AG04450 (cell line): ENCODE data around the gene PGRMC2. TPM values are rescaled to one million over a fixed set of nuclear protein-coding genes. Genes with fewer than 3 reads are reported as not detected.
"Not testable (repeated sequence)": the region's sequence is repeated elsewhere in the genome, so short reads cannot be mapped to it uniquely, and the experiment has no call there.

Experiments
- CTCF ChIA-PET: fragments of 300-600, 350-600 bp; formaldehyde crosslinking; extraction: SDS; loops from one replicate; lab custom pipeline; 2022; ENCODE audit warnings: antibody characterized with exemption, inconsistent platforms; lab: Charles Lee
- POLR2A ChIA-PET: fragments of 350-600 bp; formaldehyde crosslinking; extraction: SDS; loops from one replicate; lab custom pipeline; 2021; ENCODE audit warnings: antibody characterized with exemption, inconsistent platforms; lab: Yijun Ruan, JAX
- DNase-seq: peaks from one replicate; pipeline ENCODE4 v3.0.0-alpha.2; 2011; ENCODE audit warnings: low read depth, low spot score
- H3K27ac ChIP-seq: one replicate; pipeline ENCODE4 v1.5.1; 2012; ENCODE audit warnings: low read depth, low read length, control low read depth
- H3K27me3 ChIP-seq: one replicate; pipeline ENCODE4 v1.6.0; 2012; ENCODE audit warnings: low read length; ENCODE audit not compliant: control insufficient read depth, insufficient read depth
- H3K4me3 ChIP-seq: 2 replicates; pipeline ENCODE4 v1.5.1; 2011; ENCODE audit warnings: mild to moderate bottlenecking, low read depth, low read length, control low read depth
- H3K9me3 ChIP-seq: 2 replicates; pipeline ENCODE4 v1.5.1; 2012; ENCODE audit warnings: low read length; ENCODE audit not compliant: control insufficient read depth, insufficient read depth
- polyA plus RNA-seq: library from polyadenylated mRNA; depleted of rRNA; stranded (reverse); fragments of >200 nt; gene quantifications from 2 replicates; pipeline ENCODE4 v1.2.3, GENCODE V29; 2011
- TF ChIP-seq, protein P1 (sequence below): IDR thresholded peaks from 2 replicates; pipeline ENCODE4 v1.5.1; 2011; ENCODE audit warnings: low read depth, low read length, control low read depth, inconsistent platforms

The PGRMC2 gene
- polyA plus RNA-seq, 1 experiment: 50.9 TPM

GRCh38 chr4:128275346-128275745, 12.3 kb downstream of the PGRMC2 start:
- Histone ChIP-seq H3K4me3 (no peak overlapping the region), H3K27ac (no peak overlapping the region), H3K9me3 (no peaks in the 10 kb centered on the region; the same call in 1 of the 2 replicates), H3K27me3 (no peaks in the 10 kb centered on the region)
- TF ChIP-seq, protein P1, sequence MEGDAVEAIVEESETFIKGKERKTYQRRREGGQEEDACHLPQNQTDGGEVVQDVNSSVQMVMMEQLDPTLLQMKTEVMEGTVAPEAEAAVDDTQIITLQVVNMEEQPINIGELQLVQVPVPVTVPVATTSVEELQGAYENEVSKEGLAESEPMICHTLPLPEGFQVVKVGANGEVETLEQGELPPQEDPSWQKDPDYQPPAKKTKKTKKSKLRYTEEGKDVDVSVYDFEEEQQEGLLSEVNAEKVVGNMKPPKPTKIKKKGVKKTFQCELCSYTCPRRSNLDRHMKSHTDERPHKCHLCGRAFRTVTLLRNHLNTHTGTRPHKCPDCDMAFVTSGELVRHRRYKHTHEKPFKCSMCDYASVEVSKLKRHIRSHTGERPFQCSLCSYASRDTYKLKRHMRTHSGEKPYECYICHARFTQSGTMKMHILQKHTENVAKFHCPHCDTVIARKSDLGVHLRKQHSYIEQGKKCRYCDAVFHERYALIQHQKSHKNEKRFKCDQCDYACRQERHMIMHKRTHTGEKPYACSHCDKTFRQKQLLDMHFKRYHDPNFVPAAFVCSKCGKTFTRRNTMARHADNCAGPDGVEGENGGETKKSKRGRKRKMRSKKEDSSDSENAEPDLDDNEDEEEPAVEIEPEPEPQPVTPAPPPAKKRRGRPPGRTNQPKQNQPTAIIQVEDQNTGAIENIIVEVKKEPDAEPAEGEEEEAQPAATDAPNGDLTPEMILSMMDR: no peak
- ChIA-PET CTCF (interaction anchor here (1.1 kb wide), 1 partner anchor 179 kb away, joined by 4 read pairs; no protein-coding TSS in a partner anchor), POLR2A (no interaction called here)
- DNase-seq: no peak

- DNase-seq: no peak
- no peak overlapping the region for H3K27ac ChIP-seq
Observed at GRCh38 chr4:128271551-128271950, 16.1 kb downstream of the PGRMC2 start.

DNA sequence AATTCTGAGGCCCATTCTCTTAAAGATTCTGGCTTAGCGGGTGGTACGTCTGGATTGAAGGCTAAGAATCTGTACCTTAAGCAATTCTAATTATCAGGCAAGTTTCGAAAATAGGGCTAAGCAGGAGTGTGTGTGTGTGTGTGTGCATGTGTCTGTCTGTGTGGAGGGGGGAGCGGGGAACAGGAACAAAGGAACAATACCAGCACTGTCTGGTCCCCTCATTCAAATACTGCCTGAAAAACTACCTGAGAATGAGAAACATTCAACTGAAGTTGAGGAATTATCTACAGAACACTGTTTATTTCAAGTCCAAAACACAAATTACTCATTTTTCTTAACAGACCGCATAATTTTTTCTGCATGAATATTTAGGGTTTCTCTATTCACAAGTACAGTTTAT, 18.6 kb downstream of the PGRMC2 start:
- no peak for DNase-seq
- TF ChIP-seq, protein P1: no peak
- Histone ChIP-seq H3K9me3 (peaks cover 9% of the 10 kb centered on the region; the same call in 1 of the 2 replicates), H3K4me3 (no peak overlapping the region), H3K27ac (no peak overlapping the region), H3K27me3 (no peaks in the 10 kb centered on the region)
- POLR2A ChIA-PET: no interaction called here
- CTCF ChIA-PET: no interaction called here

More at GRCh38 chr4:128271551-128271950, 16.1 kb downstream of the PGRMC2 start:
- CTCF ChIA-PET: interaction anchor here (0.8 kb wide), 1 partner anchor 17 kb away, joined by 5 read pairs; no protein-coding TSS in a partner anchor
- Histone ChIP-seq H3K27me3 (no peaks in the 10 kb centered on the region), H3K4me3 (no peak overlapping the region), H3K9me3 (no peaks in the 10 kb centered on the region)
- POLR2A ChIA-PET: no interaction called here
- TF ChIP-seq, protein P1: no peak

GRCh38 chr4:128267745-128268144, 19.9 kb downstream of the PGRMC2 start:
- POLR2A ChIA-PET: no interaction called here

GRCh38 chr4:128267171-128267570, 20.4 kb downstream of the PGRMC2 start:
- CTCF ChIA-PET, H3K27me3 ChIP-seq, H3K27ac ChIP-seq, DNase-seq, H3K9me3 ChIP-seq, POLR2A ChIA-PET, H3K4me3 ChIP-seq: not testable (repeated sequence)

More at GRCh38 chr4:128267745-128268144, 19.9 kb downstream of the PGRMC2 start:
- no peak for DNase-seq
- Histone ChIP-seq H3K4me3 (no peak overlapping the region), H3K27ac (no peak overlapping the region), H3K27me3 (no peaks in the 10 kb centered on the region), H3K9me3 (peaks cover 9% of the 10 kb centered on the region; the same call in 1 of the 2 replicates)
- CTCF ChIA-PET: no interaction called here
- TF ChIP-seq, protein P1: no peak

DNA sequence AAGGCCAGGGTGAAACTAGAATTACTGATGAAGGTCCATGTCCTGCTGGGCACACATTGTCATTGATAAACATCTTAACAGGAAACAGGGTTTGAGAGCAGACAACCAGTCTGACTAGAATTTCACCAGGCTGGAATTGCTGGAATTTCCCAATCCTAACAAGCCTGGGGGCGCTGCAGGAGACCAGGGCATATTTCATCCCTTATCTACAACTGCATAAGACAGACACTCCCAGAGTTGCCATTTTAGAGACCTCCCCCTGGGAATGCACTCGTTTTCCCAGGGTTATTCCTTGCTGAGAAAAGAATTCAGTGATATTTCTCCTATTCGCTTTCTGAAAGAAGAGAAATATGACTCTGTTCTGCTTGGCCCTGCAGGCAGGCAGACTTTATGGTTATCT, 22.1 kb downstream of the PGRMC2 start:
- POLR2A ChIA-PET, H3K9me3 ChIP-seq, CTCF ChIA-PET: not testable (repeated sequence)

GRCh38 chr4:128259889-128260288, 27.7 kb downstream of the PGRMC2 start:
- CTCF ChIA-PET, DNase-seq, H3K9me3 ChIP-seq, POLR2A ChIA-PET, H3K4me3 ChIP-seq, H3K27me3 ChIP-seq, H3K27ac ChIP-seq: not testable (repeated sequence)

More for the DNA sequence above, 22.1 kb downstream of the PGRMC2 start:
- H3K27ac ChIP-seq, H3K4me3 ChIP-seq, H3K27me3 ChIP-seq, DNase-seq: not testable (repeated sequence)

DNA sequence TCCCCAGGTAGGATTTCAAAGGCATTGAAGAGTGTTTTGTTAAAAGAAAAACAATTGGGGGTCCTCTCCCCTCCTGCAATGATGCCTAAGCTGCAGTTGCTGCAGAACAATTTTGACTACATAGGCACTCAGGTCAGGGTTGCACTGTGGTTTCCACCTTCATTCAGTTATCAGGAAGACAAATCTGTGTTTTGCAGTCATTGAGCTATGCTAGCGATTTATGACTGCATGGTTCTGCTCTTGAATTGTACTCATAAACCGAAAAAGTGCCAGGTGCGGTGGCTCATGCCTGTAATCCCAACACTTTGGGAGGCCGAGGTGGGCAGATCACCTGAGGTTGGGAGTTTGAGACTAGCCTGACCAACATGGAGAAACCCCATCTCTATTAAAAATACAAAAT, 29.4 kb downstream of the PGRMC2 start:
- H3K27me3 ChIP-seq, H3K4me3 ChIP-seq, H3K27ac ChIP-seq, H3K9me3 ChIP-seq, CTCF ChIA-PET, POLR2A ChIA-PET, DNase-seq: not testable (repeated sequence)
